ENCODE results near the gene SPX. TPM values are rescaled to one million over a fixed set of nuclear protein-coding genes. Genes with fewer than 3 reads are reported as not detected.
A peak's percentile ranks its signal among the peaks of the same experiment; 100 is the strongest.

Gene SPX
- total and polyA plus RNA-seq, 2 donors (not counting 3 experiments of a cell fraction or from before 2014, with no cell fraction given) = 0.06 TPM; not detected in 1

DNA sequence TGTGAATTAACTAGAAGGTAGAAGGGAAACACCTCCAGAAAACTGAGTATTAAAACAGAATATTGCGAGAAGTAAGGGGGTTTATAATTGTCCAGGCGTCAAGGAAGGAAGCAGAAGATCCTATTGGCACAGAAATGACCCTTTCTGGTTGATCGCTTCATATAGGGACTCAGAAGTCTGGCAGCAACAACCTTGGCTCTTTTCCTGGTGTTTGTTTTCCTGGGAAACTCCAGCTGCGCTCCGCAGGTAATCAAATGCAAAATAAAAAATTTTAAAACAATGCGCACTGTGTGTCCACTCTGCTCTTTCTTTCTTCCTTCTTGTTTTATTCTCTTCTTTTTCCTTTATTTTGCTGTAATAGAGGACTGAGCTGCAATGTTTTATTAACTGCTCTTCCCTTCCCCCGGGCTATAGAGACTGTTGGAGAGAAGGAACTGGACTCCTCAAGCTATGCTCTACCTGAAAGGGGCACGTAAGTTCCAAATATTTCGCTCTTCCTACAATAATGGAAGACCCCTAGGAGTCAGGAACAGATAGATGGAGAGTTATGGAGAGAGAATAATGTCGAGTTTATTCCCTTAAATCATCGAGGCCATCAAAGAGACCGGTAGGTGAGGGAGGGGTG, 737 bp downstream of the SPX start:
- H3K27me3 ChIP-seq (ENCODE audit: control insufficient read depth in 2 of 2, insufficient read depth in 2 of 2, low read length in 2 of 2) = peaks cover 12 to 36% of the 10 kb centered on the region in 2 experiments
- peak; percentile 4 for DNase-seq (ENCODE audit: low read depth, low spot score)
- no peak overlapping the region for H3K9ac ChIP-seq (replicated peaks; ENCODE audit: extremely low read depth, insufficient read depth, low read length)
- FAIRE-seq = no peak
- no peaks in the 10 kb centered on the region for H4K20me1 ChIP-seq (replicated peaks; ENCODE audit: control insufficient read depth, extremely low read depth, insufficient read depth, low read length)
- BruUV-seq (replicated peaks) = no TSS peak
- TF ChIP-seq, protein P1, sequence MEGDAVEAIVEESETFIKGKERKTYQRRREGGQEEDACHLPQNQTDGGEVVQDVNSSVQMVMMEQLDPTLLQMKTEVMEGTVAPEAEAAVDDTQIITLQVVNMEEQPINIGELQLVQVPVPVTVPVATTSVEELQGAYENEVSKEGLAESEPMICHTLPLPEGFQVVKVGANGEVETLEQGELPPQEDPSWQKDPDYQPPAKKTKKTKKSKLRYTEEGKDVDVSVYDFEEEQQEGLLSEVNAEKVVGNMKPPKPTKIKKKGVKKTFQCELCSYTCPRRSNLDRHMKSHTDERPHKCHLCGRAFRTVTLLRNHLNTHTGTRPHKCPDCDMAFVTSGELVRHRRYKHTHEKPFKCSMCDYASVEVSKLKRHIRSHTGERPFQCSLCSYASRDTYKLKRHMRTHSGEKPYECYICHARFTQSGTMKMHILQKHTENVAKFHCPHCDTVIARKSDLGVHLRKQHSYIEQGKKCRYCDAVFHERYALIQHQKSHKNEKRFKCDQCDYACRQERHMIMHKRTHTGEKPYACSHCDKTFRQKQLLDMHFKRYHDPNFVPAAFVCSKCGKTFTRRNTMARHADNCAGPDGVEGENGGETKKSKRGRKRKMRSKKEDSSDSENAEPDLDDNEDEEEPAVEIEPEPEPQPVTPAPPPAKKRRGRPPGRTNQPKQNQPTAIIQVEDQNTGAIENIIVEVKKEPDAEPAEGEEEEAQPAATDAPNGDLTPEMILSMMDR (IDR thresholded peaks at IDR 0.05; ENCODE audit: extremely low read depth in 1 of 2, insufficient read depth in 1 of 2, low read depth in 1 of 2, low read length in 2 of 2) = no peak
- TF ChIP-seq POLR2A (IDR thresholded peaks at IDR 0.05; ENCODE audit: low read depth, low read length) (no peak), GATA2 (IDR thresholded peaks at IDR 0.05; ENCODE audit: insufficient read depth, insufficient read length, low read depth, low read length) (no peak), POLR2AphosphoS5 (IDR thresholded peaks at IDR 0.05; ENCODE audit: insufficient read depth, low read depth, low read length) (no peak), JUN (IDR thresholded peaks at IDR 0.05; ENCODE audit: borderline replicate concordance, insufficient read depth, insufficient read length, low read depth) (no peak), EZH2 (IDR thresholded peaks at IDR 0.05; ENCODE audit: borderline replicate concordance, low read depth, low read length, severe bottlenecking) (no peak), MYC (IDR thresholded peaks at IDR 0.05; ENCODE audit: low read depth, low read length) (no peak), FOS (IDR thresholded peaks at IDR 0.05; ENCODE audit: borderline replicate concordance, insufficient read depth, low read length) (no peak)
- TF ChIP-seq, protein P2, sequence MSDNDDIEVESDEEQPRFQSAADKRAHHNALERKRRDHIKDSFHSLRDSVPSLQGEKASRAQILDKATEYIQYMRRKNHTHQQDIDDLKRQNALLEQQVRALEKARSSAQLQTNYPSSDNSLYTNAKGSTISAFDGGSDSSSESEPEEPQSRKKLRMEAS (IDR thresholded peaks at IDR 0.05; ENCODE audit: insufficient read depth, insufficient read length) = no peak
- no peaks in the 10 kb centered on the region for H3K36me3 ChIP-seq (ENCODE audit: control insufficient read depth in 2 of 2, extremely low read depth in 1 of 2, insufficient read depth in 2 of 2, low read length in 2 of 2)
- POLR2A ChIA-PET = no interaction called here
- dilution Hi-C loops (cut with MboI; ENCODE audit: extremely low pct_ligation_motif_present, low sequenced_read_pairs) (no loop called here), intact Hi-C loops (cut with micrococcal nuclease) (no loop called here)
- H3K4me3 ChIP-seq (replicated peaks in 1 of 3; ENCODE audit: insufficient read depth in 1 of 3, low read depth in 1 of 3, low read length in 3 of 3) = peak overlapping the region in 1 of 3 experiments; percentile 1
- no peaks in the 10 kb centered on the region for H3K79me2 ChIP-seq (ENCODE audit: control insufficient read depth, insufficient read depth, low read length)
- peak overlapping the region; percentile 88 for H3K4me2 ChIP-seq (ENCODE audit: insufficient read depth, low read length)
- H3K9me1 ChIP-seq (replicated peaks; ENCODE audit: control insufficient read depth, extremely low read depth, insufficient read depth, low read length) = no peaks in the 10 kb centered on the region
- CTCF ChIA-PET = interaction anchor here (3.5 kb wide), 1 partner anchor 154 kb away, joined by 14 read pairs; no protein-coding TSS in a partner anchor
- peaks cover 12% of the 10 kb centered on the region for H3K4me1 ChIP-seq (ENCODE audit: control insufficient read depth, extremely low read depth, insufficient read depth, low read length)
- no peaks in the 10 kb centered on the region for H3K9me3 ChIP-seq (replicated peaks; ENCODE audit: control insufficient read depth, insufficient read depth, low read length)
- peak overlapping the region; percentile 99 for H2AFZ ChIP-seq (ENCODE audit: low read depth, low read length)
- no peak overlapping the region for H3K27ac ChIP-seq (ENCODE audit: insufficient read depth, low read depth, low read length)

Data from endothelial cell of umbilical vein (primary cell).